ENCODE results near the gene SPAG16.

SPAG16 gene

GRCh38 chr2:214358506-214358905, 1074.2 kb downstream of the SPAG16 start:
- no peak overlapping the region for H3K18ac ChIP-seq (ENCODE audit: low read depth in 1 of 2, low read length in 2 of 2)
- H2AFZ ChIP-seq (ENCODE audit: low read depth, low read length) = no peak overlapping the region
- H3K9ac ChIP-seq (ENCODE audit: low read length) = no peak overlapping the region
- no peaks in the 10 kb centered on the region for H3K4me1 ChIP-seq (ENCODE audit: control insufficient read depth, insufficient read depth, low read depth, low read length)
- no peak overlapping the region for H3K4me3 ChIP-seq (ENCODE audit: insufficient read depth in 1 of 2, low read depth in 1 of 2, low read length in 2 of 2)
- no peaks in the 10 kb centered on the region for H3K27me3 ChIP-seq (ENCODE audit: control insufficient read depth in 1 of 2, insufficient read depth in 1 of 2, low read length in 2 of 2)
- WGBS = 33% methylated on average over 1 of the region's 1 CpG
- H2BK5ac ChIP-seq (ENCODE audit: low read depth, low read length, poor library complexity, severe bottlenecking) = no peak overlapping the region
- H3K27ac ChIP-seq (ENCODE audit: low read length, poor library complexity, severe bottlenecking) = no peak overlapping the region
- H3K36me3 ChIP-seq (ENCODE audit: control insufficient read depth in 1 of 2, insufficient read depth in 2 of 2, low read depth in 1 of 2, low read length in 2 of 2) = no peaks in the 10 kb centered on the region
- H3K14ac ChIP-seq (ENCODE audit: low read length in 2 of 2) = no peak overlapping the region
- H2AK5ac ChIP-seq (ENCODE audit: low read length, severe bottlenecking) = no peak overlapping the region
- no peaks in the 10 kb centered on the region for H3K79me1 ChIP-seq (replicated peaks; ENCODE audit: low read length, poor library complexity, severe bottlenecking)
- H3K4me2 ChIP-seq (ENCODE audit: low read length, poor library complexity, severe bottlenecking) = no peak overlapping the region
- no peak for DNase-seq
- no peak overlapping the region for H2BK12ac ChIP-seq (ENCODE audit: low read length in 2 of 2)
- no peak overlapping the region for H3K23ac ChIP-seq (ENCODE audit: low read length in 2 of 2)
- no peak overlapping the region for H2BK120ac ChIP-seq (ENCODE audit: low read depth, low read length)
- H3K9me3 ChIP-seq (ENCODE audit: control insufficient read depth, low read length) = peaks cover 6% of the 10 kb centered on the region
- H3K4ac ChIP-seq (ENCODE audit: low read depth in 1 of 2, low read length in 2 of 2) = no peak overlapping the region
- no peak overlapping the region for H4K91ac ChIP-seq (ENCODE audit: low read length)
- no peak overlapping the region for H2BK15ac ChIP-seq (ENCODE audit: low read depth, poor library complexity, severe bottlenecking)
- no peak overlapping the region for H4K8ac ChIP-seq (ENCODE audit: low read length)

- H3K9ac ChIP-seq (ENCODE audit: low read length) = no peak overlapping the region
- no peaks in the 10 kb centered on the region for H3K27me3 ChIP-seq (ENCODE audit: control insufficient read depth in 1 of 2, insufficient read depth in 1 of 2, low read length in 2 of 2)
- no peak overlapping the region for H2AK5ac ChIP-seq (ENCODE audit: low read length, severe bottlenecking)
- H4K91ac ChIP-seq (ENCODE audit: low read length) = no peak overlapping the region
- no peak overlapping the region for H3K4ac ChIP-seq (ENCODE audit: low read depth in 1 of 2, low read length in 2 of 2)
- no peak overlapping the region for H4K8ac ChIP-seq (ENCODE audit: low read length)
- no peak overlapping the region for H3K18ac ChIP-seq (ENCODE audit: low read depth in 1 of 2, low read length in 2 of 2)
- H2BK120ac ChIP-seq (ENCODE audit: low read depth, low read length) = no peak overlapping the region
- H2BK12ac ChIP-seq (ENCODE audit: low read length in 2 of 2) = no peak overlapping the region
- H2BK5ac ChIP-seq (ENCODE audit: low read depth, low read length, poor library complexity, severe bottlenecking) = no peak overlapping the region
- H3K27ac ChIP-seq (ENCODE audit: low read length, poor library complexity, severe bottlenecking) = no peak overlapping the region
- H3K36me3 ChIP-seq (ENCODE audit: control insufficient read depth in 1 of 2, insufficient read depth in 2 of 2, low read depth in 1 of 2, low read length in 2 of 2) = no peaks in the 10 kb centered on the region
- no peak overlapping the region for H3K23ac ChIP-seq (ENCODE audit: low read length in 2 of 2)
- H2AFZ ChIP-seq (ENCODE audit: low read depth, low read length) = no peak overlapping the region
- no peak overlapping the region for H3K4me3 ChIP-seq (ENCODE audit: insufficient read depth in 1 of 2, low read depth in 1 of 2, low read length in 2 of 2)
- H3K9me3 ChIP-seq (ENCODE audit: control insufficient read depth, low read length) = peaks cover 8% of the 10 kb centered on the region
- no peaks in the 10 kb centered on the region for H3K4me1 ChIP-seq (ENCODE audit: control insufficient read depth, insufficient read depth, low read depth, low read length)
- H3K14ac ChIP-seq (ENCODE audit: low read length in 2 of 2) = no peak overlapping the region
- H3K79me1 ChIP-seq (replicated peaks; ENCODE audit: low read length, poor library complexity, severe bottlenecking) = no peaks in the 10 kb centered on the region
- no peak for DNase-seq
- no peak overlapping the region for H2BK15ac ChIP-seq (ENCODE audit: low read depth, poor library complexity, severe bottlenecking)
- WGBS = 100% methylated on average over 1 of the region's 4 CpGs
- no peak overlapping the region for H3K4me2 ChIP-seq (ENCODE audit: low read length, poor library complexity, severe bottlenecking)
Observed at GRCh38 chr2:214361116-214361515, 1076.9 kb downstream of the SPAG16 start.

GRCh38 chr2:214365549-214365948, 1081.3 kb downstream of the SPAG16 start:
- no peak overlapping the region for H2BK15ac ChIP-seq (ENCODE audit: low read depth, poor library complexity, severe bottlenecking)
- no peak overlapping the region for H3K4me2 ChIP-seq (ENCODE audit: low read length, poor library complexity, severe bottlenecking)
- no peaks in the 10 kb centered on the region for H3K79me1 ChIP-seq (replicated peaks; ENCODE audit: low read length, poor library complexity, severe bottlenecking)
- peaks cover 3% of the 10 kb centered on the region for H3K9me3 ChIP-seq (ENCODE audit: control insufficient read depth, low read length)
- no peak overlapping the region for H3K4me3 ChIP-seq (ENCODE audit: insufficient read depth in 1 of 2, low read depth in 1 of 2, low read length in 2 of 2)
- no peak overlapping the region for H3K23ac ChIP-seq (ENCODE audit: low read length in 2 of 2)
- H2AFZ ChIP-seq (ENCODE audit: low read depth, low read length) = no peak overlapping the region
- no peak overlapping the region for H3K18ac ChIP-seq (ENCODE audit: low read depth in 1 of 2, low read length in 2 of 2)
- no CpG with 5 or more reads among the region's 1 CpG for WGBS
- no peaks in the 10 kb centered on the region for H3K4me1 ChIP-seq (ENCODE audit: control insufficient read depth, insufficient read depth, low read depth, low read length)
- no peaks in the 10 kb centered on the region for H3K36me3 ChIP-seq (ENCODE audit: control insufficient read depth in 1 of 2, insufficient read depth in 2 of 2, low read depth in 1 of 2, low read length in 2 of 2)
- no peak overlapping the region for H2BK120ac ChIP-seq (ENCODE audit: low read depth, low read length)
- no peak overlapping the region for H3K9ac ChIP-seq (ENCODE audit: low read length)
- H2BK5ac ChIP-seq (ENCODE audit: low read depth, low read length, poor library complexity, severe bottlenecking) = no peak overlapping the region
- no peak overlapping the region for H2AK5ac ChIP-seq (ENCODE audit: low read length, severe bottlenecking)
- no peaks in the 10 kb centered on the region for H3K27me3 ChIP-seq (ENCODE audit: control insufficient read depth in 1 of 2, insufficient read depth in 1 of 2, low read length in 2 of 2)
- no peak for DNase-seq
- no peak overlapping the region for H3K4ac ChIP-seq (ENCODE audit: low read depth in 1 of 2, low read length in 2 of 2)
- H2BK12ac ChIP-seq (ENCODE audit: low read length in 2 of 2) = no peak overlapping the region
- H4K8ac ChIP-seq (ENCODE audit: low read length) = no peak overlapping the region
- no peak overlapping the region for H3K27ac ChIP-seq (ENCODE audit: low read length, poor library complexity, severe bottlenecking)
- no peak overlapping the region for H3K14ac ChIP-seq (ENCODE audit: low read length in 2 of 2)
- H4K91ac ChIP-seq (ENCODE audit: low read length) = no peak overlapping the region

GRCh38 chr2:214367171-214367570, 1082.9 kb downstream of the SPAG16 start:
- H3K4me3 ChIP-seq (ENCODE audit: insufficient read depth in 1 of 2, low read depth in 1 of 2, low read length in 2 of 2) = no peak overlapping the region
- peaks cover 3% of the 10 kb centered on the region for H3K9me3 ChIP-seq (ENCODE audit: control insufficient read depth, low read length)
- no peak overlapping the region for H2BK12ac ChIP-seq (ENCODE audit: low read length in 2 of 2)
- no peak overlapping the region for H4K91ac ChIP-seq (ENCODE audit: low read length)
- no peak overlapping the region for H2BK120ac ChIP-seq (ENCODE audit: low read depth, low read length)
- no peak overlapping the region for H3K18ac ChIP-seq (ENCODE audit: low read depth in 1 of 2, low read length in 2 of 2)
- H3K36me3 ChIP-seq (ENCODE audit: control insufficient read depth in 1 of 2, insufficient read depth in 2 of 2, low read depth in 1 of 2, low read length in 2 of 2) = no peaks in the 10 kb centered on the region
- H3K23ac ChIP-seq (ENCODE audit: low read length in 2 of 2) = no peak overlapping the region
- no peaks in the 10 kb centered on the region for H3K79me1 ChIP-seq (replicated peaks; ENCODE audit: low read length, poor library complexity, severe bottlenecking)
- H2AFZ ChIP-seq (ENCODE audit: low read depth, low read length) = no peak overlapping the region
- H4K8ac ChIP-seq (ENCODE audit: low read length) = no peak overlapping the region
- no peak overlapping the region for H3K14ac ChIP-seq (ENCODE audit: low read length in 2 of 2)
- no peak overlapping the region for H2AK5ac ChIP-seq (ENCODE audit: low read length, severe bottlenecking)
- no CpG with 5 or more reads among the region's 3 CpGs for WGBS
- H3K4me2 ChIP-seq (ENCODE audit: low read length, poor library complexity, severe bottlenecking) = no peak overlapping the region
- no peak overlapping the region for H3K27ac ChIP-seq (ENCODE audit: low read length, poor library complexity, severe bottlenecking)
- H2BK5ac ChIP-seq (ENCODE audit: low read depth, low read length, poor library complexity, severe bottlenecking) = no peak overlapping the region
- no peak overlapping the region for H3K9ac ChIP-seq (ENCODE audit: low read length)
- H3K27me3 ChIP-seq (ENCODE audit: control insufficient read depth in 1 of 2, insufficient read depth in 1 of 2, low read length in 2 of 2) = no peaks in the 10 kb centered on the region
- H3K4me1 ChIP-seq (ENCODE audit: control insufficient read depth, insufficient read depth, low read depth, low read length) = no peaks in the 10 kb centered on the region
- no peak overlapping the region for H3K4ac ChIP-seq (ENCODE audit: low read depth in 1 of 2, low read length in 2 of 2)
- no peak for DNase-seq
- H2BK15ac ChIP-seq (ENCODE audit: low read depth, poor library complexity, severe bottlenecking) = no peak overlapping the region

Measured in mesenchymal stem cell (in vitro differentiated cells and primary cell).